Mesenchymal stem cell (in vitro differentiated cells and primary cell): ENCODE data around the gene PNCK.

Experiments used
- DNase-seq: peaks from one replicate; pipeline ENCODE4 v3.0.0-alpha.2; 2013
- H2AFZ ChIP-seq: one replicate; pipeline ENCODE4 v1.6.1; 2013; ENCODE audit warnings: low read depth, mild to moderate bottlenecking, control low read depth, inconsistent platforms, low read length, moderate library complexity
- H2AK5ac ChIP-seq: 2 replicates; pipeline ENCODE4 v1.6.1; 2013; ENCODE audit warnings: low read length, moderate library complexity, mild to moderate bottlenecking, inconsistent platforms; ENCODE audit not compliant: severe bottlenecking
- H2BK120ac ChIP-seq: one replicate; pipeline ENCODE4 v1.6.1; 2013; ENCODE audit warnings: low read depth, mild to moderate bottlenecking, inconsistent platforms, low read length, moderate library complexity
- H2BK12ac ChIP-seq, 2 experiments: one replicate each; pipeline ENCODE4 v1.6.1; 2013; ENCODE audit warnings: inconsistent platforms in 2 of 2, low read length in 2 of 2, mild to moderate bottlenecking in 2 of 2, moderate library complexity in 2 of 2, control low read depth in 1 of 2
- H2BK15ac ChIP-seq: one replicate; pipeline ENCODE4 v1.6.1; 2013; ENCODE audit warnings: mild to moderate bottlenecking, low read depth, inconsistent platforms; ENCODE audit not compliant: poor library complexity, severe bottlenecking
- H2BK5ac ChIP-seq: 2 replicates; pipeline ENCODE4 v1.6.1; 2013; ENCODE audit warnings: low read depth, mild to moderate bottlenecking, low read length, control low read depth, inconsistent platforms; ENCODE audit not compliant: poor library complexity, severe bottlenecking
- H3K14ac ChIP-seq, 2 experiments: one replicate each; pipeline ENCODE4 v1.6.1; 2013; ENCODE audit warnings: inconsistent platforms in 2 of 2, low read length in 2 of 2, control low read depth in 1 of 2, mild to moderate bottlenecking in 1 of 2, moderate library complexity in 1 of 2
- H3K18ac ChIP-seq, 2 experiments: one replicate each; pipeline ENCODE4 v1.6.1; 2013; ENCODE audit warnings: inconsistent platforms in 2 of 2, low read length in 2 of 2, control low read depth in 1 of 2, low read depth in 1 of 2, mild to moderate bottlenecking in 1 of 2
- H3K23ac ChIP-seq, 2 experiments: one replicate each; pipeline ENCODE4 v1.6.1; 2013; ENCODE audit warnings: inconsistent platforms in 2 of 2, low read length in 2 of 2, mild to moderate bottlenecking in 2 of 2, moderate library complexity in 2 of 2, control low read depth in 1 of 2
- H3K27ac ChIP-seq: 2 replicates; pipeline ENCODE4 v1.5.1; 2013; ENCODE audit warnings: mild to moderate bottlenecking, moderate library complexity, low read length, control low read depth, inconsistent platforms; ENCODE audit not compliant: poor library complexity, severe bottlenecking
- H3K27me3 ChIP-seq, 2 experiments: 2 replicates each; pipeline versions ENCODE4 v1.6.1 to v1.7.0; 2013; ENCODE audit warnings: low read length in 2 of 2, mild to moderate bottlenecking in 2 of 2, moderate library complexity in 2 of 2, control low read depth in 1 of 2, inconsistent platforms in 1 of 2; ENCODE audit not compliant: control insufficient read depth in 1 of 2, insufficient read depth in 1 of 2
- H3K36me3 ChIP-seq, 2 experiments: 2 replicates each; pipeline versions ENCODE4 v1.6.1 to v1.7.0; 2013; ENCODE audit warnings: low read length in 2 of 2, control low read depth in 1 of 2, inconsistent platforms in 1 of 2, low read depth in 1 of 2, mild to moderate bottlenecking in 1 of 2; ENCODE audit not compliant: insufficient read depth in 2 of 2, control insufficient read depth in 1 of 2
- H3K4ac ChIP-seq, 2 experiments: one replicate each; pipeline ENCODE4 v1.6.1; 2013; ENCODE audit warnings: inconsistent platforms in 2 of 2, low read length in 2 of 2, mild to moderate bottlenecking in 2 of 2, moderate library complexity in 2 of 2, control low read depth in 1 of 2, low read depth in 1 of 2
- H3K4me1 ChIP-seq: 2 replicates; pipeline ENCODE4 v1.6.1; 2013; ENCODE audit warnings: low read depth, low read length, control low read depth; ENCODE audit not compliant: control insufficient read depth, insufficient read depth
- H3K4me2 ChIP-seq: 2 replicates; pipeline ENCODE4 v1.6.1; 2013; ENCODE audit warnings: low read length, mild to moderate bottlenecking, inconsistent platforms; ENCODE audit not compliant: poor library complexity, severe bottlenecking
- H3K4me3 ChIP-seq, 2 experiments: 2 replicates each; pipeline versions ENCODE4 v1.5.1 to v1.7.0; 2013; ENCODE audit warnings: low read length in 2 of 2, mild to moderate bottlenecking in 2 of 2, control low read depth in 1 of 2, low read depth in 1 of 2; ENCODE audit not compliant: insufficient read depth in 1 of 2
- H3K79me1 ChIP-seq: replicated peaks from 2 replicates; pipeline ENCODE4 v1.6.1; 2013; ENCODE audit warnings: mild to moderate bottlenecking, control low read depth, low read length, inconsistent platforms; ENCODE audit not compliant: poor library complexity, severe bottlenecking
- H3K9ac ChIP-seq: 2 replicates; pipeline ENCODE4 v1.7.0; 2013; ENCODE audit warnings: mild to moderate bottlenecking, low read length, moderate library complexity
- H3K9me3 ChIP-seq: 2 replicates; pipeline ENCODE4 v1.7.0; 2013; ENCODE audit warnings: mild to moderate bottlenecking, low read length; ENCODE audit not compliant: control insufficient read depth
- H4K8ac ChIP-seq: one replicate; pipeline ENCODE4 v1.6.1; 2013; ENCODE audit warnings: inconsistent platforms, mild to moderate bottlenecking, low read length, moderate library complexity
- H4K91ac ChIP-seq: one replicate; pipeline ENCODE4 v1.6.1; 2013; ENCODE audit warnings: mild to moderate bottlenecking, low read length, inconsistent platforms
- WGBS: methylation state at CpG from one replicate; pipeline ENCODE4 v1.1.7; 2013; ENCODE audit warnings: mixed read lengths; 5-methylcytosine and 5-hydroxymethylcytosine counted together

PNCK gene

DNA sequence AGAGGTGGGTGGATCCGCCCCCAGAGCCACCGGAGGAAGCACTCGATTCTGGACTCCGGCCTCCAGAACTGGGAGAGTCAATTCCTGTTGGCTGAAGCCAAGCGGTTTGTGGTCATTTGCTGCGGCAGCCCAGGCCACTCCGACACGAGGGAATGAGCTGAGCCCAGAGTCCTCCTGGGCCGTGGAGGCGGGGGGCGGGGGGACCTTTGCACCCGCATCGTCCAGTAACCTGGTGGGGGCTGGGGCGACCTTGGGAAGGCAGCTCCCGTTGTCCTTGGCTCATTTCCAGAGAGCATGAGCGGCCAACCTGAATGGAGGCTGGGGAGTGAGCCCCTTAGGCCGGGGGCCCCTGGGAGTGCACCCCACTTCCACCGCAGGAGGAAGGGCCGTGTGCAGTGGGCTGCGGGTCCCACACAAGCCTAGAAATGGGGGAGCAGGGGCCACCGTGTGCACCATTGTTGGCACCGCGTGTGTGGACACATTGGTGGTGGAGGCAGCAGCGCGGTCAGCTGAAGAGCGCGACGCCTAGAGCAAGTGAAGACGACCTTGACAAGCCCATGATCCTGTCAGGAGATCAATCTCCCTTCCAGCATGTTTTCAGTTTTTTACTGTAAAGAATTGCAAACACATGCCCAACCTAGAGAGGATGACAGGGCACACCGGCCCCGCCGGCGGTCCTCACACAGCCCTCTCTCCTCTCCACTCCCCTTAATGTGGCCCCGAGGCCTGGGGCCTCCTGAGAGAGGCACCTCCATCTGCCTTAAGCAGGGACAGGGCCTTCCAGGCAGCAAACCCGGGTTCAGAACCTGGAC, 46.5 kb downstream of the PNCK start:
- Histone ChIP-seq H3K4me3 (no peak overlapping the region), H3K36me3 (no peaks in the 10 kb centered on the region), H2AFZ (no peak overlapping the region), H3K79me1 (no peaks in the 10 kb centered on the region), H3K4me1 (peaks cover 33% of the 10 kb centered on the region), H3K9ac (no peak overlapping the region), H3K27me3 (peaks cover 0 to 85% of the 10 kb centered on the region in 2 experiments), H2BK120ac (no peak overlapping the region), H2AK5ac (no peak overlapping the region), H2BK15ac (no peak overlapping the region), H3K4ac (no peak overlapping the region), H2BK12ac (no peak overlapping the region), H4K91ac (no peak overlapping the region), H3K27ac (peak overlapping the region; percentile 70), H4K8ac (no peak overlapping the region), H3K23ac (no peak overlapping the region), H2BK5ac (peak overlapping the region; percentile 44), H3K14ac (no peak overlapping the region), H3K18ac (no peak overlapping the region), H3K4me2 (no peak overlapping the region), H3K9me3 (peaks cover 24% of the 10 kb centered on the region)
- WGBS = 89% methylated on average over 27 of the region's 35 CpGs
- no peak for DNase-seq

DNA sequence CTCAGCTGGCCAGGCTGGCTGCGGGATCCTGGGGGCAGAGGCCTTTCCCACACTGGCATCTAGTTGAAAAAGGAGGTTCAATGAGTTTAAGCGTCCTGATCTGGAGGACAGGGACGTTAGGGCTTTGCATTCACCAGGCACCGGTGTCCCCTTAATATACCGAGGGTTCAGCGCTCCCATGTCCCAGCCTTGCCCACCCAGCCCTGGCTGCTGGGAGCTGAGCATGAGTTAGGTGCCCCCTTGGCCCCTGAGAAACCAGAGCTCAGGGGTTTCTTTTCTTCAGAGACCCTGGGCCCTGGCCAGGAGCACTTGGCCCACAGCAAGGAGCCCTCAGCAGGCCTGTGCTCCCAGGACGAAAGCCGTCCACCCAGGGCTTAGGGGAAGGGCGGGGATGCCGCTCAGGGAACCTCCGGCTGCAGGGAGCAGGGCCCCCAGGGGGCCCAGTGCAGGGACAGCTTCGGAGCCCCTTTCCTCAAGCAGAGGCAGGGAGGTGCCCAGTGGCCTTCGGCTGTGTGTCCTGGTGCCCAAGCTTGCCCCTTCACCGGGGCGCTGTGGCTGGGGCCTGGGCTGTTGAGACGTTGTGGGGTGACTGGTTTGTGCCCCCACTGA, 47.5 kb downstream of the PNCK start:
- H3K4me3 ChIP-seq = no peak overlapping the region
- 84% methylated on average over 12 of the region's 16 CpGs for WGBS
- H3K4me2 ChIP-seq = no peak overlapping the region
- no peak overlapping the region for H3K9ac ChIP-seq
- H3K9me3 ChIP-seq = peaks cover 14% of the 10 kb centered on the region
- no peak overlapping the region for H3K4ac ChIP-seq
- no peak overlapping the region for H2BK5ac ChIP-seq
- no peak overlapping the region for H3K18ac ChIP-seq
- H4K8ac ChIP-seq = no peak overlapping the region
- peaks cover 0 to 85% of the 10 kb centered on the region in 2 experiments for H3K27me3 ChIP-seq
- H2AFZ ChIP-seq = no peak overlapping the region
- H3K27ac ChIP-seq = no peak overlapping the region
- no peak overlapping the region for H3K23ac ChIP-seq
- no peak overlapping the region for H2BK15ac ChIP-seq
- no peak overlapping the region for H2BK120ac ChIP-seq
- peak overlapping the region; percentile 42 for H2AK5ac ChIP-seq
- H3K14ac ChIP-seq = no peak overlapping the region
- no peaks in the 10 kb centered on the region for H3K79me1 ChIP-seq
- H2BK12ac ChIP-seq = no peak overlapping the region
- H3K4me1 ChIP-seq = peaks cover 35% of the 10 kb centered on the region
- no peaks in the 10 kb centered on the region for H3K36me3 ChIP-seq
- DNase-seq = no peak
- no peak overlapping the region for H4K91ac ChIP-seq

DNA sequence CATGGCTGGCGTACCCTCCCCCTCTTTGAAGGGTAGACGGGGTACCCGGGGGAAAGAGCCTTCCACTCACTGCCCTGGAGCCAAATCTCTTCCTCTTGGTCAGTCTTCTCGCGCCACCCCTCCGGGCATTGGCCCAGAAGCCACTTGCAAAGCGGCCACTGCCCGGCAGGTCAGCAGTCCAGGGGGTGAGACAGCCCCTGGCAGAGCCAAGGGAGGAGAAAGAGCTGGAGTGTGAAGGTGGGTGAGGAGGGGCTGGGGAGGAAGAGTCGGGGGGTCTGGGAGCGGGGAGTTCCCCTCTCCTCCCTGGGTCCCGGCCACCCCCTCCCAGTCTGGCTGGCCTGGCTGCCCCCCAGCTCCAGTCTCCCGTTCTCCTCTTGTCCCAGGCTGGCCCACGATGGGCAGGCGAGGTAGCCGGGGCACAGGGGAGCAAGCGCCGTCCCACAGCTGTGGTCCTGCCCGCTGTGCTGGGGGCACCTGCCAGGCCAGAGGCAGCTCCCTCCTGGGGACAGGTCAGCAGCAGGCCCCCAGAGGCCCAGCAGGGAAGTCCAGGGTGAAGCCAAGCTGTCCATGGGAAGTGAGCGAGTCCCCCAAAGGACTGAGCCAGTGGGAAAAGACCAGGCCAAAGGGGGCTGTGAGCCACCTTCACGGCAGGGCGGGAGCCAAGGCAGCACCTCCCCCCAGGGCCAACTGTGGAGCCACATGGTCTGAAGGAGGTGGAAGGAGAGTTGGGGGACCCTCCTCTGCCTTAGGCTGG, 48.2 kb downstream of the PNCK start:
- Histone ChIP-seq H3K4ac (no peak overlapping the region), H2AFZ (no peak overlapping the region), H3K9me3 (peaks cover 9% of the 10 kb centered on the region), H4K91ac (no peak overlapping the region), H3K4me1 (peaks cover 35% of the 10 kb centered on the region), H3K4me3 (no peak overlapping the region), H2AK5ac (no peak overlapping the region), H2BK5ac (no peak overlapping the region), H3K9ac (no peak overlapping the region), H2BK15ac (no peak overlapping the region), H2BK120ac (no peak overlapping the region), H3K14ac (no peak overlapping the region), H3K36me3 (no peaks in the 10 kb centered on the region), H3K23ac (no peak overlapping the region), H3K79me1 (no peaks in the 10 kb centered on the region), H2BK12ac (no peak overlapping the region), H3K27me3 (peaks cover 0 to 78% of the 10 kb centered on the region in 2 experiments), H3K18ac (no peak overlapping the region), H4K8ac (no peak overlapping the region), H3K27ac (no peak overlapping the region), H3K4me2 (no peak overlapping the region)
- DNase-seq = no peak
- 89% methylated on average over 15 of the region's 21 CpGs for WGBS
